CD4-positive, alpha-beta T cell treated with Interleukin-12 subunit alpha and Interleukin-12 subunit beta, for 1 hour (primary cell): ENCODE measurements around the gene BFAR.
"Not testable (repeated sequence)": the region's sequence is repeated elsewhere in the genome, so short reads cannot be mapped to it uniquely, and the experiment has no call there.

ENCODE experiments used
- DNase-seq: peaks from one replicate; pipeline ENCODE4 v3.0.0-alpha.2; 2020

Gene BFAR

GRCh38 chr16:14636179-14636950, 3.6 kb downstream of the BFAR start:
- not testable (repeated sequence) for DNase-seq

- not testable (repeated sequence) for DNase-seq
Measured at GRCh38 chr16:14636951-14637240, 4.1 kb downstream of the BFAR start.

- DNase-seq: no peak
Measured at GRCh38 chr16:14640538-14640937, 7.8 kb downstream of the BFAR start.

- no peak for DNase-seq
Measured at GRCh38 chr16:14641206-14641605, 8.5 kb downstream of the BFAR start.

- no peak for DNase-seq
Measured at GRCh38 chr16:14641926-14642325, 9.2 kb downstream of the BFAR start.

- no peak for DNase-seq
Measured at GRCh38 chr16:14649816-14650215, 17.1 kb downstream of the BFAR start.

- DNase-seq: no peak
Measured at GRCh38 chr16:14650629-14651028, 17.9 kb downstream of the BFAR start.

GRCh38 chr16:14652726-14653125, 20.0 kb downstream of the BFAR start:
- no peak for DNase-seq

GRCh38 chr16:14658063-14658462, 25.3 kb downstream of the BFAR start:
- DNase-seq: no peak

GRCh38 chr16:14667347-14668266, 34.9 kb downstream of the BFAR start:
- DNase-seq: no peak

GRCh38 chr16:14668556-14669223, 35.9 kb downstream of the BFAR start:
- DNase-seq: no peak

- no peak for DNase-seq
Measured at GRCh38 chr16:14669776-14670175, 37.0 kb downstream of the BFAR start.

- DNase-seq: no peak
Measured at GRCh38 chr16:14672403-14672971, 39.7 kb downstream of the BFAR start.

GRCh38 chr16:14676633-14677032, 43.9 kb downstream of the BFAR start:
- DNase-seq: no peak

GRCh38 chr16:14677627-14678026, 44.9 kb downstream of the BFAR start:
- no peak for DNase-seq

- DNase-seq: no peak
Measured at GRCh38 chr16:14678748-14679497, 46.2 kb downstream of the BFAR start.

- DNase-seq: not testable (repeated sequence)
Measured at GRCh38 chr16:14680396-14680795, 47.6 kb downstream of the BFAR start.

- DNase-seq: no peak
Measured at GRCh38 chr16:14681115-14681514, 48.4 kb downstream of the BFAR start.

- no peak for DNase-seq
Measured at GRCh38 chr16:14682121-14682520, 49.4 kb downstream of the BFAR start.

- not testable (repeated sequence) for DNase-seq
Measured at GRCh38 chr16:14685870-14686793, 53.4 kb downstream of the BFAR start.

- DNase-seq: not testable (repeated sequence)
Measured at GRCh38 chr16:14694129-14694528, 61.4 kb downstream of the BFAR start, which contains the start of gene PLA2G10. Gene PLA2G10 (minus strand): TSS chr16:14694308. CDS start chr16:14694229, 79 bp downstream.
